WTC11 (cell line): Measurements from ENCODE around the gene PDRG1.

Experiments used
- FOXP4 ChIP-seq: sonication (generic); formaldehyde crosslinking; IDR thresholded peaks from 2 replicates; pipeline ENCODE4 v1.8.0; 2022; ENCODE audit warnings: mild to moderate bottlenecking, missing genetic modification reagents
- MAX ChIP-seq: sonication (generic); formaldehyde crosslinking; IDR thresholded peaks from 2 replicates; pipeline ENCODE4 v1.8.0; 2022; ENCODE audit warnings: mild to moderate bottlenecking, missing genetic modification reagents
- NFYB ChIP-seq: sonication (generic); formaldehyde crosslinking; conservative IDR thresholded peaks from 2 replicates; pipeline ENCODE4 v1.8.0; 2022; ENCODE audit warnings: low read depth, missing genetic modification reagents
- TEAD4 ChIP-seq: sonication (generic); formaldehyde crosslinking; IDR thresholded peaks from 2 replicates; pipeline ENCODE4 v1.8.0; 2022; ENCODE audit warnings: mild to moderate bottlenecking, missing genetic modification reagents
- USF2 ChIP-seq: sonication (generic); formaldehyde crosslinking; IDR thresholded peaks from 2 replicates; pipeline ENCODE4 v1.8.1; 2023; ENCODE audit warnings: mild to moderate bottlenecking, missing genetic modification reagents, moderate library complexity
- ZNF416 ChIP-seq: fragments of 250-450 bp; sonication (Bioruptor Pico); IDR thresholded peaks from 2 replicates; pipeline ENCODE4 v1.9.0; 2021; ENCODE audit warnings: mild to moderate bottlenecking, inconsistent platforms

GRCh38 chr20:31907046-31907445 is 44.8 kb downstream of the PDRG1 start:
- no peak for TF ChIP-seq NFYB
- TF ChIP-seq MAX (CRISPR knock-in tag) = no peak
- TF ChIP-seq TEAD4 (CRISPR knock-in tag) = no peak
- TF ChIP-seq USF2 = no peak
- TF ChIP-seq ZNF416 (CRISPR knock-in tag) = no peak
- no peak for TF ChIP-seq FOXP4 (CRISPR knock-in tag)
